CD4-positive, alpha-beta T cell treated with Interleukin-17A for 4 hours (primary cell): Measurements from ENCODE around the gene SAXO1.
"Not testable (repeated sequence)": the region's sequence is repeated elsewhere in the genome, so short reads cannot be mapped to it uniquely, and the experiment has no call there.

ENCODE experiments used
- DNase-seq: peaks from one replicate; pipeline ENCODE4 v3.0.0-alpha.2; 2020; ENCODE audit warnings: mixed read lengths

The SAXO1 gene

DNA sequence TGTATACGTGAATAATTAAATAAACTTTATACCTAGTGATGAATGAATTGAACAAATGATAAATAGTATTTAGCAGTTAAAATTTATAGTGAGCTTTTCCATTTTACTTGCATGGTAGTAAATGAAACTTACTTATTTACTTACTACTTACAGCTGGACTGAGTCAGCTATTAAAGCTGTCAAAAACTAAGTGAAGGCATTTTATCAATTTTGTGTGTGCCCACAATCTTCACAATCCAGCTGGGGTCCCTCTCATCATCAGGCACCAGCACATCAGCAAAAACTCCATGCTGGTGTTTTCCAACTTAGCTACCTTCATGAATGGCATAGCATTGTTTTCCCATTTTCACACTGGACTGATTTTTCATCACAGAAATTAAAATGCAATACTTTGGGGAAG, 81.1 kb downstream of the SAXO1 start:
- DNase-seq, result no peak

DNA sequence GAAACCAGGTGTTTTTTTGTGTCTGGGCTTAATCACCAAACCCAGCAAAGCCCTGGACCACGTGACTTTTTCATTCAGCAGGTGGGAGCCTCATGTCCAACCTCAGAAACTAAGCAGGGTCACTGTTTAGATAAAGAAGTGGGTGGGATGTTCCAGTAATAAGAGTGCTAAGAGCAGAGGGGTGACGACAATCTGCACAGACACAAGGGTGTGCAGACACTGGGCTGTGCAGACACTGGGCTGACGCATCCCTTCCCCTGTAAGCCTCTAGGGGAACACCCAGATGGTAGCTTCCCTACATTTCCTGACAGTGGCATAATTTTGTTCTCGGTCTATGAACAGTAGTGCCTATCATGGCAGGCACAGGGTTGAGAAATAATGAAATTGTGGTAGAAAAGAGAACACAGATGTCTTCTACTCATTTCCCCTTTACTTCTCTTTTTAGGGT, 85.1 kb downstream of the SAXO1 start:
- no peak for DNase-seq

GRCh38 chr9:18942801-18943200, 90.2 kb downstream of the SAXO1 start:
- no peak for DNase-seq

- DNase-seq, result no peak
Measured at GRCh38 chr9:18941060-18941740, 91.8 kb downstream of the SAXO1 start.

DNA sequence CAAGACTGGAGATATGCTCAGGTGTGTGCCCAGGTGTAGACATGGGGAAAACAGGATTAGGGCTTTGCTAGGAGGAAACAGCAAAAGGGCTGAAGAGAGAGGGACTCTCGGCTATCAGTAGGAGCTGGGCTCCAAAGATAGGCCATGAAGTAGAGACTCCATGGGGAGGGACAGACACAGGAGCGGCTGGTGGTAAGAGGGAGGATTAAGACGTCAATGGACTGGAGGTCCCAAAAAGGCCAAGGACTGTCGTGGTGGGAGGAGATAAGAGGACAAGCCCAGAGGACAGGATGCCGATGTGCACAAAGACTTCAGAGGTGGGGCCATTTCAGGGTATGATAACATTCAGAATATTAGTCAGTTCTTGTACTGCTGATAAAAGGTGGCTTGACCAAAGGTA, 93.1 kb downstream of the SAXO1 start:
- no peak for DNase-seq

DNA sequence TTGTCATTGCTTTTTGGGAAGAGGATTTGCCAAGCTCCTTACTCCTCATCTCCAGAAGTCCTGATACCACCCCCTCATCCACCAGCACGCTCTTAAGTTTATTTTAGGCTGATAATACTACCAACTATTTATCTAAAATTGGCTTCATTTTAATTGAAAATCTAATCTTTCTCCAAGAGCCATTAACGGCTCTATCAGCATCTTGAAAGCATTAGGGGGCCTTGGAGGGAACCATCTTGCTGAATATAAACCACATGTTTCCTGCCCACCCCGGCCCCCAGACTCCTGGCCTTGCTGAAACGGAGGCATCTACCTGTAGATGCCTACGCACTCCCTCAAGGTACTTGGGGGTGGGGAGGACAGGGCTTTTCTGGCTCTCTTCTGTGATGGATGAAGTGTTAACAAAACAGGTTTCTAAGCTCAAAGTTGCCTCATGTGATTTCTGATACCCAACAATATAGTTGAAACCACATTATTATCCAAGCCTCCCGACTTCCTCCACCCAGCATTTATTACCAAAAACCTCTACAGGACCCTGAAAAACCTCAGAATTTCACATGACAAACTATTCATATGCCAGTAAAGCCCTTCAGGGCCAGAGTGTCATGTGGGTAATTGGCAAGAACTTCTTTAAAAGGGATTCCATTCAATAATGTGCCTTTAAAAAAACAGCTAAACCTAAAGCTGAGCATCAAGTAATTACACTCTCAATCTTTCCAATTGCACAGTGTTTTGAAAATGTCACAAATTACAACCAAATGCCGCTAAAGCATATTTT, 96.7 kb downstream of the SAXO1 start:
- DNase-seq, result no peak

- no peak for DNase-seq
Measured at GRCh38 chr9:18935541-18935940, 97.5 kb downstream of the SAXO1 start.

DNA sequence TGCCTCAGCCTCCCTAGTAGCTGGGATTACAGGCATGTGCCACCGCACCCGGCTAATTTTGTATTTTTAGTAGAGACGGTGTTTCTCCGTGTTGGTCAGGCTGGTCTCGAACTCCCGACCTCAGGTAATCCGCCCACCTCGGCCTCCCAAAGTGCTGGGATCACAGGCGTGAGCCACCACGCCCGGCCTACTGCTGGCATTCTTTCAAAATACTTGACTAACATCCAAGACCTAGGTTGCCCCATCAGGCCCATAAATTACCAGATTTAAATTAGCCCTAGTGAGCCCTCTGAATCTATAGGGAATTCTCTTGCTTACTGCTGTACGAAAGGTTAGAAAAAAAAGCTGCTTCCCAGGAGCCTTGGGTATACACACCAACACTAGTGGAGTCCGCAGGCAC, 102.4 kb downstream of the SAXO1 start:
- not testable (repeated sequence) for DNase-seq

DNA sequence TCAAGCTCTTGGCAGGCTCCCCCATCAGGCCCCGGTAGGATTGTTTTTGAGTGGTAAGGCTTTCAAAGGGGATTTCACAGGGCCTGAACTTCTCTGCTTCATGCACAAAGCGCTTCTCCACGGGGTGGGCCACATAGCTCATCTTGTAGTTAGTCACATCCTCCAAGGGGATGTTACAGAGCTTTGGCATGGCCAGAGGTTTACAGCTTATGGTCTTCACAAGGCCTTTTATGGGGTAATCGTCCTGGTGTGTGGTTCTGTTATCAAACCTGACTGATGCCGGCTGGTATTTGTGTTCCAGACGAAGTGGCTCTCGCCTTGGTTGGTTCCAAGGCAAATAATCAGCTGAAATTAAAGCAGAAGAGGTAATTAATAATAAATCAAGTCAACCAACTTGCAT, 104.3 kb downstream of the SAXO1 start:
- no peak for DNase-seq

DNA sequence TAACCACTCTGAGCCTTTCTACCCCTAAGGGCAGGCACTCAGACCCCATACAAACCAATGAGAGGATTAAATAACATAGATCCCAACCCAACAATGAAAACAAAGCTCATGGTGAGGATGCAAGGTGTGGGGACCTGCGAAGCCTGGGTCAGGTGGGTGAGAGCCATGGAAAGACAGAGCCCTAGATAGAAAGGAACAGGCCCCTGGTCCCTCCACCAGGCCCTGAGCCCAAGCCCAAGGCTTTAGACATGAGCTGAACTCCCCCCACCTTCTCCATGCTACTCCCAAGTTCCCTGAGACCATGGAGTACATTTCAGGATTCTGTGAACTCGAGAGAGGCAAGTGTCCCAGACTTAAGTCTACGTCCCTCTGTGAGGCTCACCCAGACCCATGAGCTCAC, 106.5 kb downstream of the SAXO1 start:
- no peak for DNase-seq

GRCh38 chr9:18925880-18926279, 107.1 kb downstream of the SAXO1 start:
- no peak for DNase-seq

GRCh38 chr9:18923671-18924430, 109.2 kb downstream of the SAXO1 start:
- no peak for DNase-seq

- DNase-seq, result no peak
Measured at GRCh38 chr9:18923167-18923566, 109.8 kb downstream of the SAXO1 start.

- DNase-seq, result no peak
Measured at GRCh38 chr9:18922161-18922885, 110.7 kb downstream of the SAXO1 start.

GRCh38 chr9:18921366-18922075, 111.5 kb downstream of the SAXO1 start:
- DNase-seq, result no peak

DNA sequence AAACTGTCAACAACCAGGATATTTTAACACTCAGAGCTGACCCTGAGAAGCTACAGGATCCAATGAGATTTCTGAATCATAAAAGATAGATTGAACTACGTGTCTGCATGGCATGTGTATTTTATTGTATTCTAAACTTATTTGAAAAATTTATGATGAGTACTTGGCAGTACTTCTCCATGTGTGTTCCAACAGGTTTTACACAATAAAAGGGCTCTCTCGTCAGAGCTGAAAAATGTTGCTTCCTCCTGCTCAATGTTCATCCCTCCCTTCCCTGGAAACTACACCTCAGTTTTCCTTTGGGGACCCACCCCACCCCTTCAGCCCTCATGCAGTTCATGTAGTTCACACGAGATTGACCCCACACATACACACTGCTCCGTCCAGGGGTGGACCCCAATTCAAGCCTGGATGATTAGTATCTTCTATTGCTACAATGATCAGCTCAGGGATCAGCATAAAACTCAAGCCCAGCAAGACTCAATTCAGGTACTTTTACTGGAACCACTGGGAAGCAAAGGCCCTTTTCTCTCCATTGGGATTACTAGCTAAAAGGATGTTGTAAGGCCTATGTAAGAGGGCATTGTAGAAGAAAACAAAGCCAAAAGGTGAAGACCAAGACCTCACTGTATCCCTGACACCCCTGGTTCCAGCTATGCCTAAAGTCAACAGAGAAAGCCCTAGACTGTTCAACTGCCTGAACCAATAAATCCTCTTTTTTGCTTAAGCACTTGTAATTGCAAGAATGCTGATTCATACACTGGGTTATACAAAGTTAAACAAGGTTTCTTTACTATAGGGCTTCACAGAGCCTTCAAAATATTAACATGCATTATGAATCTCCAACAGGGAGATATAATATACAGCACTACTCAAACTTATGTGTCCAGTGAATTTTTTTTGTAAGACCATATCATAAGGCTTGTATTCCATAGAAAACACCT, 112.6 kb downstream of the SAXO1 start:
- DNase-seq, result no peak

DNA sequence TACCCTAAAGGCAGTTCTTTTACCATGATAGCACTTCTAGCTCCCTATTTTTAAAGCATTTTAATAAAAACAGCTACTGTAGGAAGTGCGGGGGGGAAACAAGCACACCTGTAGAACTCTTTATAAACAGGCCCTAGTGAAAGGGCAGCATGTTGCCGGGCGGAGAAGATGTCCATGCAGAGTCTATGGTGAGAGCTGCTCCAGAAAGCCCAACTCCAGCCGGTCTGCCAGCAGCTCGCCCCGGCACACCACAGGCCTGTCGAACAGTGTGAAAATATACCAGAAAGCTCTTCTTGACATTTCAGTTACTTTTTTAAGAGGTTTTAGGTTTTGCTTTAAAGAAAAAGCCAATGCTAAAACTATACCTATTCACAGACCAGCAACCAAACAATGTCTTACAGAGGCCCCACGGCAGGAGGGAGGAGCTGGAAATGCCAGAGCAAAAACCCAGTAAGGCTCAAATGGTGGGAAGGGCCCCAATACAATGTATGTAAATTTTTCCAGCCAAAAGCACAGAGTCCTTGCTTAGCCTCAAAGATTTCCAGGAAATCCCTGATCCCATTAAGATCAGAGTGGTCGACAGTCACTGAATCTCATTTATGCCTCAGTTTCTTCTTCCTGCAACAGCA, 121.2 kb downstream of the SAXO1 start:
- DNase-seq, result no peak

DNA sequence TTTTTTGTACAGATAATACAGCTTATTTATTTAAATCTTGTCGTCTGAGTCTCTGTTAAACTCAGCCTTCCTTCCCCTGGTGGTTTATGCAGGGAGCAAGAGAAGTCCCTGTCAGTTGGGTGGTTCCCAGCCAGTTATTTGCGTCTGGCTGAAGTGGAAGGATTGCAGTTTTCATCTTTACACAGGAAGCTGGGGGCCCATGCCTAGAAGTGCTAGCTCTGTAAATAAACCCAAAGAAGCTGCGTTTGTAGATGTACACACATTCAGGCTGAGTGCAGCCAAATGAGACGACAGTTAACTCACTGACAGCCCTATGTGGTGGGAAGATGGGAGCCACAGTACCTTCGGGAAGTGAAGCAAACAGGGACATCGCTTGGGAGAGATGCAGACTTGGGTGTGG, 122.1 kb downstream of the SAXO1 start:
- no peak for DNase-seq

- DNase-seq, result no peak
Measured at GRCh38 chr9:18910435-18910834, 122.6 kb downstream of the SAXO1 start.

DNA sequence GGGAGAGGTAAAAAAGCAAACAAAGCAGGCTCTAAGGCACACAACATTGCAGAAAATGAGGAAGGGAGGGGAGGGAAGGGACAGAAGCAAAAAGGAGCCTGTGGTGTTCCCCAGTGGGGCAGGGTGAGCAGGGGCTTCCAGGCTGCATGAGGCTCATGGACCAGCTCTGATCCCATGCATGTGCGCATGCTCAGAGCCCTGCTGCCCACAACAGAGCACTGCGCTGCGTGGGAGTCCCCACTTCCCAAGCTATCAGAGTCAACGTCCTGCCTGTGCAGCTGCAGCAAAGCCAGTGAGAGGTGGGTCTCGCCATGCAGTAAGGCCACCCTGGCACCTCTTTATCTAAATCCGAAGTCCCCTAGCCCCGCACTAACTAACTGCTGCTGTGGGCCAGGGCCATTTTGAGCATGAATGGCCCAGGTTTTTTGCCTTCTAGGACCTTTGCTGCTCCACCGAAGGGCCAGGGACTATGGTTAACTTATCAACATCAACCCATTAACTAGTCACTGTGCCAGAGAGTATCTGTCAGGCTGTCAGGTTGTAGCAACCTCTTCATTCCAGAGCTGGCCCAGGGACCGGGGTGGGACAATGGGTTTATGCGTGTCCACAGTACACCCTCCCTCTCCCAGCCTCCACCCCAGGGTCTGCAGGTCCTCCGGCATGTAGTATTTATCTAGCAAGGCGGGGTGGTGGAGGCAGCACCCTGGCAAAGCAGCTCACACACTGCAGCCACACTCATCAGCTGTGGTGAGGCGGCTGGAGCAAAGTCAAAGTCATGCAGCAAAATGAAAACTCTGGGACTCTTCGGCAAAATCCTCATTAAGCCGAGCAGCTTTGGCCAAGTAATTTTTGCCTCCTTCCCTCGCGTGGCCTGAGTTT, 123.6 kb downstream of the SAXO1 start:
- no peak for DNase-seq
